ENCODE measurements around the gene AP2A1.

The AP2A1 gene

DNA sequence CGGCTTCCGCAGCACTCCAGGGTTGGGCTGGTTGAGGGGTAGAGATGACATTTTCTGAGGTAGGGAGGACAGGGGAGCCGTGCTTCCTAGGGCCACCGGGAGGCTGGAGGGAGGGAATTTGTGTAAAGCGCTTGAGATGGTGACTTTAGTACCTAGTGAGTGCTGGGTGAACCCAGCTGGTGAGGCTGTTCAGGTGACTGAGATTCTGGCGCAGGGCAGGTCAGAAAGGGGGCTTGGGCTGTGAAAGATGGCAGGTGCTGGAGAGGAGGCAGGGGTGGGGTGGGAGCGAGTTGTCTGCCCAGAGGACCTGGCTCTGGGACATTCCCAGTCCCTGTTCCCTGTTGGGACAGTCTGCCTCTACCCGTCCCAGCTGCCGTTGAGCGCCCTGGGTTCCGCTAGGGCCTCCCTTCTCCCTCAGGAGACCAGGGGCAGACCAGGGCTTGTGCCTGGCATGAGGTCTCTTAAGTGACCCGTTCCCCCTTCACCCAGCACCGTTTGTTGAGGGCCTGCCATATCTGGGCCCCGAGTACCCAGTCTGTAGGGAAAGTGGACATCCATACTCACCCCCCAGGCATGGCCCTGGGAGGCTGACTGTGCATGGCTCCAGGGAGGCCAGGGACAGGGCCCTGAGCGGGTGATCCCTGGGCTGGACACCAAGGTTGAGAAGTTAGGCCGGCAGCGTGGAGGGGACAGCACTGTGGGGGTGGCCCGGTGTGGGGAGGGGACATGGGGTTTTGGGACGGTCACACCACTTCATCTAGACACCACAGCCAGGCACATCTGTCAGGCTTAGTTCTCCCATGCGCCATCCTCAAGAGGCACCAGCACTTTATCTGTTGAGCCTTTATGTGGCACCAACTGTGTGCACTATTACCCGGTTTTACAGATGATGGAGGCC, 89.1 kb downstream of the AP2A1 start:
- no peak for DNase-seq (ENCODE audit: low spot score)

- DNase-seq (ENCODE audit: low spot score), result no peak
These were observed 89.8 kb downstream of the AP2A1 start for GRCh38 chr19:49856574-49857021.
